Progenitor cell of endocrine pancreas (in vitro differentiated cells): Measurements from ENCODE around the gene AVPI1. TPM values are rescaled to one million over a fixed set of nuclear protein-coding genes. Genes with fewer than 3 reads are reported as not detected.
A peak's percentile ranks its signal among the peaks of the same experiment; 100 is the strongest.
"Not testable (repeated sequence)": the region's sequence is repeated elsewhere in the genome, so short reads cannot be mapped to it uniquely, and the experiment has no call there.

Experiments
- DNase-seq: peaks from one replicate; pipeline ENCODE4 v3.0.0; 2021; ENCODE audit warnings: low spot score; ENCODE audit not compliant: unreplicated experiment
- H3K27ac Mint-ChIP-seq: 2 replicates; pipeline ENCODE4 v1.8.0; 2021; ENCODE audit warnings: mild to moderate bottlenecking, moderate library complexity, mixed read lengths
- H3K27me3 Mint-ChIP-seq: 2 replicates; pipeline ENCODE4 v1.8.0; 2021; ENCODE audit warnings: mixed read lengths
- H3K36me3 Mint-ChIP-seq: 2 replicates; pipeline ENCODE4 v1.8.0; 2022; ENCODE audit warnings: mixed read lengths; ENCODE audit not compliant: insufficient read depth
- H3K4me1 Mint-ChIP-seq: 2 replicates; pipeline ENCODE4 v1.8.0; 2021; ENCODE audit warnings: low read depth, mixed read lengths
- H3K4me3 Mint-ChIP-seq: 2 replicates; pipeline ENCODE4 v1.8.0; 2021; ENCODE audit warnings: low read depth, mild to moderate bottlenecking, moderate library complexity, mixed read lengths
- H3K9me3 Mint-ChIP-seq: 2 replicates; pipeline ENCODE4 v1.8.0; 2021; ENCODE audit warnings: low read depth, mixed read lengths
- total RNA-seq: library from RNA; stranded (reverse); gene quantifications from 2 replicates; pipeline ENCODE4 v1.2.1, GENCODE V29; 2021
- TF ChIP-seq, protein P1 (sequence below): fragments of 200-600 bp; sonication (generic); IDR thresholded peaks from one replicate; pipeline ENCODE4 v1.5.0; 2021; ENCODE audit warnings: antibody characterized with exemption, mild to moderate bottlenecking; ENCODE audit not compliant: unreplicated experiment

Gene AVPI1
- total RNA-seq, 1 donor from 2014 or later = 4.3 TPM

- no peak overlapping the region for H3K4me3 Mint-ChIP-seq
- no peaks in the 10 kb centered on the region for H3K9me3 Mint-ChIP-seq
- no peak for DNase-seq
- H3K4me1 Mint-ChIP-seq = no peaks in the 10 kb centered on the region
- H3K27ac Mint-ChIP-seq = no peak overlapping the region
- TF ChIP-seq, protein P1, sequence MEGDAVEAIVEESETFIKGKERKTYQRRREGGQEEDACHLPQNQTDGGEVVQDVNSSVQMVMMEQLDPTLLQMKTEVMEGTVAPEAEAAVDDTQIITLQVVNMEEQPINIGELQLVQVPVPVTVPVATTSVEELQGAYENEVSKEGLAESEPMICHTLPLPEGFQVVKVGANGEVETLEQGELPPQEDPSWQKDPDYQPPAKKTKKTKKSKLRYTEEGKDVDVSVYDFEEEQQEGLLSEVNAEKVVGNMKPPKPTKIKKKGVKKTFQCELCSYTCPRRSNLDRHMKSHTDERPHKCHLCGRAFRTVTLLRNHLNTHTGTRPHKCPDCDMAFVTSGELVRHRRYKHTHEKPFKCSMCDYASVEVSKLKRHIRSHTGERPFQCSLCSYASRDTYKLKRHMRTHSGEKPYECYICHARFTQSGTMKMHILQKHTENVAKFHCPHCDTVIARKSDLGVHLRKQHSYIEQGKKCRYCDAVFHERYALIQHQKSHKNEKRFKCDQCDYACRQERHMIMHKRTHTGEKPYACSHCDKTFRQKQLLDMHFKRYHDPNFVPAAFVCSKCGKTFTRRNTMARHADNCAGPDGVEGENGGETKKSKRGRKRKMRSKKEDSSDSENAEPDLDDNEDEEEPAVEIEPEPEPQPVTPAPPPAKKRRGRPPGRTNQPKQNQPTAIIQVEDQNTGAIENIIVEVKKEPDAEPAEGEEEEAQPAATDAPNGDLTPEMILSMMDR = no peak
- no peaks in the 10 kb centered on the region for H3K36me3 Mint-ChIP-seq
- peaks cover 20% of the 10 kb centered on the region for H3K27me3 Mint-ChIP-seq
Measured at GRCh38 chr10:97705006-97705670, 18.1 kb upstream of the AVPI1 start.

DNA sequence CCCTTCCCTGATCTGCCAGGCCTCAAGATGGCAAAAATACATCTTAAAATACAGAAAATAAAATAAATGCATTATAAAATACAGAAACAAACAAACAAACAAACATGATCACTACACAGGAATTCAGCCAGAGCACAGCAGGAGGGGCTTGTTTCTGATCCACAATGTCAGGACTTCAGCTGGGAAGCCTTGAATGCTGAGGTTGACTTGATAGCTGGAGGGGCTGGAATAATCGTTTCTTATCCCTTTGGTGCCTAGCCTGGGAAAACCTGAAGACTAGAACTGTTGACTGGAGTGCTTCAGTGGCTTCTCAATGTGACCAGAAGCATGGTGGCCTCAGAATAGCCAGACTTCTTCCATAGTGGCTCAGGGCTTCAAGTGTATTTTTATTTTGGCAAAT, 17.3 kb upstream of the AVPI1 start:
- Mint-ChIP-seq H3K4me3 (no peak overlapping the region), H3K36me3 (no peaks in the 10 kb centered on the region), H3K27me3 (peaks cover 18% of the 10 kb centered on the region), H3K4me1 (no peaks in the 10 kb centered on the region), H3K27ac (no peak overlapping the region), H3K9me3 (no peaks in the 10 kb centered on the region)
- TF ChIP-seq, protein P1 = no peak
- DNase-seq = no peak

GRCh38 chr10:97703398-97704067, 16.5 kb upstream of the AVPI1 start:
- TF ChIP-seq, protein P1 = no peak
- peaks cover 14% of the 10 kb centered on the region for H3K27me3 Mint-ChIP-seq

GRCh38 chr10:97701438-97702069, 14.5 kb upstream of the AVPI1 start:
- H3K27ac Mint-ChIP-seq = no peak overlapping the region
- peaks cover 5% of the 10 kb centered on the region for H3K4me1 Mint-ChIP-seq
- no peaks in the 10 kb centered on the region for H3K36me3 Mint-ChIP-seq
- TF ChIP-seq, protein P1 = peak; percentile 75
- DNase-seq = peak; percentile 32
- no peaks in the 10 kb centered on the region for H3K9me3 Mint-ChIP-seq
- H3K27me3 Mint-ChIP-seq = peaks cover 7% of the 10 kb centered on the region
- H3K4me3 Mint-ChIP-seq = no peak overlapping the region

More at GRCh38 chr10:97703398-97704067, 16.5 kb upstream of the AVPI1 start:
- no peak for DNase-seq
- no peaks in the 10 kb centered on the region for H3K9me3 Mint-ChIP-seq
- H3K36me3 Mint-ChIP-seq = no peaks in the 10 kb centered on the region
- no peak overlapping the region for H3K27ac Mint-ChIP-seq
- no peaks in the 10 kb centered on the region for H3K4me1 Mint-ChIP-seq
- no peak overlapping the region for H3K4me3 Mint-ChIP-seq

DNA sequence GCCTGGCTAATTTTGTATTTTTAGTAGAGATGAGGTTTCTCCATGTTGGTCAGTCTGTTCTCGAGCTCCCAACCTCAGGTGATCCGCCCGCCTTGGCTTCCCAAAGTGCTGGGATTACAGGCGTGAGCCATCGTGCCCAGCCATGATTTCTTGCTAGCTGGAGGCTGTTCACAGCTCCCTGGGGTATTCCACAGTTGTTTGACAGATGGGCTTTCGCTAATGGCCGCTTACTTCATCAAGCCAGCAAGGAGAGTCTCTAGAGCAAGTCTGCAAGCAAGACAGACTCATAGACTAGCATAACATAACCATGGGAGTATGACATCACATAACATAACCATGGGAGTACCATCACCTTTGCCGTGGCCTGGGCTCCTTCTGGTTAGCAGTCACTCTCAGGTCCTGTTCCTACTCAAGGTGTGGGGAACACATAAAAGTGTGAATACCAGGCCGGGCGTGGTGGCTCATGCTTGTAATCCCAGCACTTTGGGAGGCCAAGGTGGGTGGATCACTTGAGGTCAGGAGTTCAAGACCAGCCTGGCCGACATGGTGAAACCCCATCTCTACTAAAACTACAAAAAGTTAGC, 11.1 kb upstream of the AVPI1 start:
- H3K9me3 Mint-ChIP-seq, DNase-seq, H3K4me1 Mint-ChIP-seq, H3K4me3 Mint-ChIP-seq, H3K27me3 Mint-ChIP-seq, H3K36me3 Mint-ChIP-seq: not testable (repeated sequence)
- H3K27ac Mint-ChIP-seq = peak overlapping the region; percentile 20
